ENCODE data around the gene SGCD. TPM values are rescaled to one million over a fixed set of nuclear protein-coding genes. Genes with fewer than 3 reads are reported as not detected.

Gene SGCD
- total and polyA plus RNA-seq, 2 of the 4 experiments (the other 2 are of a cell fraction) = 5.8 to 10.6 TPM

- CTCF ChIA-PET = interaction anchor here (0.7 to 1.3 kb wide), 3 partner anchors 27 to 72 kb away, joined by 3 to 4 read pairs (median 3); no protein-coding TSS in a partner anchor
- DNase-seq = peak; percentile 82
- H2BK20ac ChIP-seq (ENCODE audit: low read depth, low read length) = peak overlapping the region; percentile 97
Observed at GRCh38 chr5:156411185-156411613, 84.2 kb downstream of the SGCD start.

More at GRCh38 chr5:156411185-156411613, 84.2 kb downstream of the SGCD start:
- no peaks in the 10 kb centered on the region for H3K36me3 ChIP-seq (ENCODE audit: control insufficient read depth, insufficient read depth, low read length)
- H3K9me1 ChIP-seq (ENCODE audit: insufficient read depth, low read length) = peaks cover 4% of the 10 kb centered on the region; the same call in 1 of the 2 replicates
- no peaks in the 10 kb centered on the region for H3K27me3 ChIP-seq (ENCODE audit: control insufficient read depth, insufficient read depth, low read length)
- intact Hi-C loops (cut with micrococcal nuclease) = no loop called here
- dilution Hi-C loops (cut with HindIII; ENCODE audit: low sequenced_read_pairs, unreplicated experiment) = no loop called here
- H3K23ac ChIP-seq (ENCODE audit: low read depth, low read length) = peak overlapping the region; percentile 92
- H4K5ac ChIP-seq (ENCODE audit: low read depth, low read length) = peak overlapping the region; percentile 100
- 33% methylated on average over 2 of the region's 6 CpGs; no CpG with 5 or more reads in 1 of the 2 experiments for WGBS, 2 experiments (ENCODE audit: extremely low coverage in 2 of 2, insufficient read length in 1 of 2)
- peaks cover 10% of the 10 kb centered on the region for H3K4me1 ChIP-seq (ENCODE audit: control insufficient read depth, insufficient read depth, low read length)
- H3K4ac ChIP-seq (ENCODE audit: low read depth, low read length) = peak overlapping the region; percentile 90
- peak overlapping the region; percentile 93 for H2BK120ac ChIP-seq (ENCODE audit: low read depth, low read length)
- H3K4me3 ChIP-seq (ENCODE audit: insufficient read depth, low read depth, low read length) = peak overlapping the region; percentile 22; the same call in 1 of the 2 replicates
- peak overlapping the region; percentile 100 for H3K18ac ChIP-seq (ENCODE audit: low read depth, low read length)
- H4K20me1 ChIP-seq (ENCODE audit: insufficient read depth, low read length) = no peaks in the 10 kb centered on the region
- H2AFZ ChIP-seq (replicated peaks; ENCODE audit: low read length, poor library complexity) = peak overlapping the region; percentile 73
- peak overlapping the region; percentile 81 for H2BK5ac ChIP-seq (ENCODE audit: low read depth, low read length, poor library complexity, severe bottlenecking)
- POLR2A ChIA-PET (ENCODE audit: unreplicated experiment) = no interaction called here
- no TSS peak for BruUV-seq (replicated peaks)
- peak overlapping the region; percentile 82 for H4K91ac ChIP-seq (ENCODE audit: insufficient read depth, low read depth, low read length)
- peak overlapping the region; percentile 55 for H3K9ac ChIP-seq (ENCODE audit: low read depth, low read length)
- peak overlapping the region; percentile 85; the same call in 2 of the 3 replicates for H2BK15ac ChIP-seq (ENCODE audit: low read depth, low read length)
- H2AK9ac ChIP-seq (replicated peaks; ENCODE audit: low read depth, low read length, poor library complexity) = peak overlapping the region; percentile 6
- H3K4me2 ChIP-seq (ENCODE audit: low read depth, low read length) = peak overlapping the region; percentile 97
- no peaks in the 10 kb centered on the region for H3K9me3 ChIP-seq (ENCODE audit: control insufficient read depth, insufficient read depth, low read length)
- H4K8ac ChIP-seq (ENCODE audit: low read depth in 2 of 2, low read length in 2 of 2) = peak overlapping the region; percentile 39 to 79
- H3K14ac ChIP-seq (replicated peaks; ENCODE audit: low read depth, low read length) = peak overlapping the region; percentile 75
- TF ChIP-seq FOS (IDR thresholded peaks at IDR 0.05; ENCODE audit: low read depth, low read length) (0 out of 2 replicates have a peak, but pooled peaks have one; percentile 40), USF2 (IDR thresholded peaks at IDR 0.05; ENCODE audit: low read depth, low read length) (no peak)
- in situ Hi-C loops (cut with MboI; ENCODE audit: low sequenced_read_pairs) = no loop called here
- H3K27ac ChIP-seq (ENCODE audit: insufficient read depth, low read length) = peak overlapping the region; percentile 99
- ATAC-seq (ENCODE audit: low read depth) = peak; percentile 83
- H3K56ac ChIP-seq (ENCODE audit: extremely low read depth, insufficient read depth, low read length) = peak overlapping the region; percentile 27; the same call in 1 of the 2 replicates
- peak overlapping the region; percentile 67 for H2AK5ac ChIP-seq (ENCODE audit: low read depth, low read length)
- H3K79me1 ChIP-seq (ENCODE audit: low read depth in 1 of 2, low read length in 2 of 2) = peaks cover 0 to 5% of the 10 kb centered on the region in 2 experiments; a peak in 1 of 4 replicates

All from IMR-90 (cell line).